Ishikawa (cell line): ENCODE data around the gene SYTL3.

ENCODE experiments used
- CEBPB ChIP-seq: IDR thresholded peaks from 2 replicates; pipeline ENCODE4 v1.6.1; 2012
- CREB1 ChIP-seq: IDR thresholded peaks from 2 replicates; pipeline ENCODE4 v1.6.1; 2012; ENCODE audit warnings: low read depth
- EGR1 ChIP-seq: IDR thresholded peaks from 2 replicates; pipeline ENCODE4 v1.6.1; 2012
- EP300 ChIP-seq: IDR thresholded peaks from 2 replicates; pipeline ENCODE4 v1.6.1; 2012; ENCODE audit warnings: borderline replicate concordance
- FOXM1 ChIP-seq: IDR thresholded peaks from 2 replicates; pipeline ENCODE4 v1.6.1; 2012; ENCODE audit warnings: low read depth, borderline replicate concordance
- MAX ChIP-seq: IDR thresholded peaks from 2 replicates; pipeline ENCODE4 v1.6.1; 2012
- NFIC ChIP-seq: IDR thresholded peaks from 2 replicates; pipeline ENCODE4 v1.6.1; 2012
- RAD21 ChIP-seq: IDR thresholded peaks from 2 replicates; pipeline ENCODE4 v1.6.1; 2012; ENCODE audit warnings: low read depth
- REST ChIP-seq: IDR thresholded peaks from 2 replicates; pipeline ENCODE4 v1.6.1; 2012; ENCODE audit warnings: low read depth, mild to moderate bottlenecking
- TAF1 ChIP-seq: IDR thresholded peaks from 2 replicates; pipeline ENCODE4 v1.6.1; 2012; ENCODE audit warnings: low read depth, mild to moderate bottlenecking
- TCF12 ChIP-seq: IDR thresholded peaks from 2 replicates; pipeline ENCODE4 v1.6.1; 2012; ENCODE audit warnings: low read depth
- TEAD4 ChIP-seq: IDR thresholded peaks from 2 replicates; pipeline ENCODE4 v1.6.1; 2012
- USF1 ChIP-seq: IDR thresholded peaks from 2 replicates; pipeline ENCODE4 v1.6.1; 2012
- YY1 ChIP-seq: IDR thresholded peaks from 2 replicates; pipeline ENCODE4 v1.6.1; 2012; ENCODE audit warnings: low read depth
- ZBTB7A ChIP-seq: IDR thresholded peaks from 2 replicates; pipeline ENCODE4 v1.6.1; 2012; ENCODE audit warnings: low read depth

The SYTL3 gene

GRCh38 chr6:158680015-158680414, 30.2 kb downstream of the SYTL3 start:
- TF ChIP-seq ZBTB7A = no peak
- TF ChIP-seq YY1 = no peak
- TF ChIP-seq EGR1 = no peak
- TF ChIP-seq REST = no peak
- no peak for TF ChIP-seq USF1
- TF ChIP-seq TCF12 = no peak
- no peak for TF ChIP-seq TEAD4
- TF ChIP-seq FOXM1 = no peak
- no peak for TF ChIP-seq TAF1
- no peak for TF ChIP-seq MAX
- no peak for TF ChIP-seq CREB1
- TF ChIP-seq EP300 = no peak
- TF ChIP-seq CEBPB = no peak
- TF ChIP-seq RAD21 = no peak
- TF ChIP-seq NFIC = no peak

GRCh38 chr6:158680481-158680880, 30.6 kb downstream of the SYTL3 start:
- TF ChIP-seq NFIC (no peak), EP300 (no peak), ZBTB7A (no peak), TEAD4 (no peak), YY1 (no peak), EGR1 (no peak), FOXM1 (no peak), USF1 (no peak), CREB1 (no peak), MAX (no peak), CEBPB (no peak), REST (no peak), TCF12 (no peak), TAF1 (no peak), RAD21 (no peak)

GRCh38 chr6:158684311-158684710, 34.5 kb downstream of the SYTL3 start:
- TF ChIP-seq YY1 = no peak
- no peak for TF ChIP-seq TCF12
- TF ChIP-seq MAX = no peak
- TF ChIP-seq NFIC = no peak
- TF ChIP-seq TAF1 = no peak
- TF ChIP-seq RAD21 = no peak
- TF ChIP-seq EGR1 = no peak
- no peak for TF ChIP-seq USF1
- no peak for TF ChIP-seq FOXM1
- TF ChIP-seq CEBPB = no peak

GRCh38 chr6:158684745-158685324, 35.0 kb downstream of the SYTL3 start:
- TF ChIP-seq MAX = no peak
- no peak for TF ChIP-seq REST
- no peak for TF ChIP-seq NFIC
- no peak for TF ChIP-seq EP300
- no peak for TF ChIP-seq ZBTB7A
- TF ChIP-seq CREB1 = no peak
- TF ChIP-seq CEBPB = no peak
- no peak for TF ChIP-seq TCF12
- TF ChIP-seq EGR1 = no peak
- TF ChIP-seq USF1 = no peak
- TF ChIP-seq RAD21 = no peak
